SK-N-SH (cell line): ENCODE measurements around the gene PHLPP2. TPM values are rescaled to one million over a fixed set of nuclear protein-coding genes. Genes with fewer than 3 reads are reported as not detected.

Source experiments
- EP300 ChIP-seq, 2 experiments: IDR thresholded peaks; 2 replicates each; pipeline versions ENCODE4 v1.4.0 to v1.6.1; 2012; ENCODE audit warnings: borderline replicate concordance in 1 of 2, low read depth in 1 of 2, low read length in 1 of 2
- EZH2phosphoT487 ChIP-seq: fragments of 200-600 bp; sonication (generic); IDR thresholded peaks from 2 replicates; pipeline ENCODE4 v1.6.1; 2017; ENCODE audit warnings: low read depth, mixed run types, mild to moderate bottlenecking, antibody characterized with exemption, moderate library complexity, borderline replicate concordance
- FOSL2 ChIP-seq: IDR thresholded peaks from 2 replicates; pipeline ENCODE4 v1.4.0; 2012; ENCODE audit warnings: low read depth, mild to moderate bottlenecking, moderate library complexity, borderline replicate concordance
- FOXJ3 ChIP-seq: sonication (generic); formaldehyde crosslinking; IDR thresholded peaks from 2 replicates; pipeline ENCODE4 v1.5.1; 2020; ENCODE audit warnings: mild to moderate bottlenecking, missing genetic modification reagents
- GABPA ChIP-seq: IDR thresholded peaks from 2 replicates; pipeline ENCODE4 v1.4.0; 2012; ENCODE audit warnings: low read depth, mild to moderate bottlenecking
- GATA2 ChIP-seq: sonication (generic); formaldehyde crosslinking; IDR thresholded peaks from 2 replicates; pipeline ENCODE4 v1.5.0; 2020; ENCODE audit warnings: mild to moderate bottlenecking, missing genetic modification reagents
- JUND ChIP-seq: IDR thresholded peaks from 2 replicates; pipeline ENCODE4 v1.4.0; 2012
- MAX ChIP-seq: IDR thresholded peaks from 2 replicates; pipeline ENCODE4 v1.4.0; 2012; ENCODE audit warnings: low read depth
- MEF2A ChIP-seq: IDR thresholded peaks from 2 replicates; pipeline ENCODE4 v1.4.0; 2012; ENCODE audit warnings: low read depth, borderline replicate concordance
- MXI1 ChIP-seq: IDR thresholded peaks from 2 replicates; pipeline ENCODE4 v1.6.1; 2012; ENCODE audit warnings: mild to moderate bottlenecking, low read depth, low read length, improper control_type of control experiment
- NFIC ChIP-seq: IDR thresholded peaks from 2 replicates; pipeline ENCODE4 v1.4.0; 2012; ENCODE audit warnings: borderline replicate concordance
- NRF1 ChIP-seq: IDR thresholded peaks from 2 replicates; pipeline ENCODE4 v1.6.1; 2012; ENCODE audit warnings: low read depth, mild to moderate bottlenecking, low read length
- RAD21 ChIP-seq: IDR thresholded peaks from 2 replicates; pipeline ENCODE4 v1.6.1; 2012; ENCODE audit warnings: mild to moderate bottlenecking, low read length
- RFX5 ChIP-seq: IDR thresholded peaks from 2 replicates; pipeline ENCODE4 v1.6.1; 2012; ENCODE audit warnings: mild to moderate bottlenecking, improper control_type of control experiment, low read length
- USF1 ChIP-seq: IDR thresholded peaks from 2 replicates; pipeline ENCODE4 v1.4.0; 2012; ENCODE audit warnings: low read depth, borderline replicate concordance
- YY1 ChIP-seq: IDR thresholded peaks from 2 replicates; pipeline ENCODE4 v1.4.0; 2012; ENCODE audit warnings: low read depth, mild to moderate bottlenecking
- polyA plus RNA-seq, 3 experiments: library from polyadenylated mRNA; depleted of rRNA; stranded (reverse); fragments of >200 nt; gene quantifications; 2 replicates each; pipeline ENCODE4 v1.2.3, GENCODE V29; 2012
- TF ChIP-seq, protein P1 (sequence below): IDR thresholded peaks from 2 replicates; pipeline ENCODE4; 2012
- TF ChIP-seq, protein P2 (sequence below): fragments of 150-350 bp; IDR thresholded peaks from 2 replicates; pipeline ENCODE4 v1.6.1; 2017; ENCODE audit warnings: antibody characterized with exemption, low read length, low read depth, borderline replicate concordance
- TF ChIP-seq, protein P3 (sequence below): fragments of 150-350 bp; IDR thresholded peaks from 2 replicates; pipeline ENCODE4 v1.6.1; 2016; ENCODE audit warnings: mild to moderate bottlenecking, low read depth, low read length

Gene PHLPP2
- polyA plus RNA-seq, 1 of the 3 experiments (the other 2 are of a cell fraction), result 5.5 TPM

DNA sequence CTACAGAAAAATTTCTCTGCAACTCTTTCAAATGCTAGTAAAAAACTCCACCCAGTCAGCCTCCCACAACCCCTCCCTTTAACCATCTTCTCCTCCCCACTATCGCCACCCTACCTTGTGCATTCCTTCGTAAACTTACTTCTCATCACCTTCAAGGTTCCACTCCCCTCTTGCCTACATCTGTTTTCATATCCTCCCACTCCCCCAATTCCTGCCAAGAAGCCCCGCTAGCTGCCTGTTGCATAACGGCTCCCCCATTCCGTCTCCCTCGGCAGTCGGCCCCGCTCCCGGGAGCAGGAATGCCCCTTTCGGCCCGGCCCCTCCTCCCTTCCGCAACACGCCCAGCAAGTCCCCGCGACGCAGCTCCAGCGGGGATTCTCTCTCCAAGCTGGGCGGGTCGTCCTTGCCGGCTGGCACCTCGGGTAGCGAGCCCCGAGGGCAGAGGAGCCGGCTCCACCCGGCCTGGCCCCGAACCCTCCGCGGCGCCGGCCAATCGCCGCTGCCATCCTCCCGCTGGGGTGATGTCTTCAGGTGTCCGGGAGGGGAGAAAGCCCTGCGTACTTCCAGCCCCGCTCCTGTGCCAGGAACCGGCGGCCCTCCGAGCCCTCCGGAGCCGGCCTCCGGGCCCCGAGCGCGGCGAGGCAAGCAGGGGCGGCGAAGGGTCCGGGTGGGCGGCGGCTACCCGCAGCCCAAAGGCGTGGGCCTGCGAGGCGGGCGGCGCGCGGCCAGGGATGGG is 1.5 kb downstream of the PHLPP2 start (continued):
- TF ChIP-seq MAX (0 out of 2 replicates have a peak, but pooled peaks have one; percentile 20), MXI1 (peak; percentile 44; the same call in 1 of the 2 replicates), EP300 (IDR thresholded peaks at IDR 0.05; ENCODE audit: borderline replicate concordance in 1 of 2, low read depth in 1 of 2, low read length in 1 of 2) (no peak), GATA2 (CRISPR knock-in tag) (no peak), FOXJ3 (CRISPR knock-in tag) (no peak), GABPA (no peak), FOSL2 (no peak), RFX5 (no peak), EZH2phosphoT487 (no peak), YY1 (no peak), JUND (no peak), NFIC (no peak), NRF1 (no peak), MEF2A (no peak), USF1 (no peak), RAD21 (no peak)
- TF ChIP-seq, protein P1, sequence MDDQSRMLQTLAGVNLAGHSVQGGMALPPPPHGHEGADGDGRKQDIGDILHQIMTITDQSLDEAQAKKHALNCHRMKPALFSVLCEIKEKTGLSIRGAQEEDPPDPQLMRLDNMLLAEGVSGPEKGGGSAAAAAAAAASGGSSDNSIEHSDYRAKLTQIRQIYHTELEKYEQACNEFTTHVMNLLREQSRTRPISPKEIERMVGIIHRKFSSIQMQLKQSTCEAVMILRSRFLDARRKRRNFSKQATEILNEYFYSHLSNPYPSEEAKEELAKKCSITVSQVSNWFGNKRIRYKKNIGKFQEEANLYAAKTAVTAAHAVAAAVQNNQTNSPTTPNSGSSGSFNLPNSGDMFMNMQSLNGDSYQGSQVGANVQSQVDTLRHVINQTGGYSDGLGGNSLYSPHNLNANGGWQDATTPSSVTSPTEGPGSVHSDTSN, result no peak
- TF ChIP-seq, protein P2, sequence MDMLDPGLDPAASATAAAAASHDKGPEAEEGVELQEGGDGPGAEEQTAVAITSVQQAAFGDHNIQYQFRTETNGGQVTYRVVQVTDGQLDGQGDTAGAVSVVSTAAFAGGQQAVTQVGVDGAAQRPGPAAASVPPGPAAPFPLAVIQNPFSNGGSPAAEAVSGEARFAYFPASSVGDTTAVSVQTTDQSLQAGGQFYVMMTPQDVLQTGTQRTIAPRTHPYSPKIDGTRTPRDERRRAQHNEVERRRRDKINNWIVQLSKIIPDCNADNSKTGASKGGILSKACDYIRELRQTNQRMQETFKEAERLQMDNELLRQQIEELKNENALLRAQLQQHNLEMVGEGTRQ, result no peak
- TF ChIP-seq, protein P3, sequence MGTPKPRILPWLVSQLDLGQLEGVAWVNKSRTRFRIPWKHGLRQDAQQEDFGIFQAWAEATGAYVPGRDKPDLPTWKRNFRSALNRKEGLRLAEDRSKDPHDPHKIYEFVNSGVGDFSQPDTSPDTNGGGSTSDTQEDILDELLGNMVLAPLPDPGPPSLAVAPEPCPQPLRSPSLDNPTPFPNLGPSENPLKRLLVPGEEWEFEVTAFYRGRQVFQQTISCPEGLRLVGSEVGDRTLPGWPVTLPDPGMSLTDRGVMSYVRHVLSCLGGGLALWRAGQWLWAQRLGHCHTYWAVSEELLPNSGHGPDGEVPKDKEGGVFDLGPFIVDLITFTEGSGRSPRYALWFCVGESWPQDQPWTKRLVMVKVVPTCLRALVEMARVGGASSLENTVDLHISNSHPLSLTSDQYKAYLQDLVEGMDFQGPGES, result no peak
